Caco-2 (cell line): ENCODE results near the gene ELMO1. TPM values are rescaled to one million over a fixed set of nuclear protein-coding genes. Genes with fewer than 3 reads are reported as not detected.

Experiments
- BruUV-seq: library from RNA; stranded (reverse); fragments of 400-500 nt; replicated peaks from 2 replicates; lab custom pipeline; 2021; lab: Mats Ljungman, UMichigan
- CTCF ChIA-PET: fragments of 300-600 bp; sonication (Branson Sonifier 250); formaldehyde crosslinking; loops from one replicate; lab custom pipeline; 2022; ENCODE audit warnings: antibody characterized with exemption; lab: Charles Lee
- POLR2A ChIA-PET: fragments of 300-600 bp; sonication (Branson Sonifier 250); formaldehyde crosslinking; loops from one replicate; lab custom pipeline; 2022; ENCODE audit warnings: antibody characterized with exemption; lab: Charles Lee
- DNase-seq, 2 experiments: peaks; one replicate each; pipeline versions ENCODE4 v3.0.0 to v3.0.0-alpha.2; 2020 to 2022
- H3K27me3 ChIP-seq: replicated peaks from 2 replicates; pipeline ENCODE4 v1.6.0; 2011; ENCODE audit warnings: low read length; ENCODE audit not compliant: control insufficient read depth, insufficient read depth
- H3K36me3 ChIP-seq: 2 replicates; pipeline ENCODE4 v1.5.1; 2011; ENCODE audit warnings: low read length; ENCODE audit not compliant: control insufficient read depth, insufficient read depth
- H3K4me1 ChIP-seq: fragments of 250-450 bp; sonication (Bioruptor Pico); 2 replicates; pipeline ENCODE4 v1.5.1; 2020; ENCODE audit warnings: mild to moderate bottlenecking
- H3K4me3 ChIP-seq: 2 replicates; pipeline ENCODE4 v1.5.1; 2011; ENCODE audit warnings: low read depth, mild to moderate bottlenecking, control low read depth, low read length
- H3K9me3 ChIP-seq: fragments of 250-450 bp; sonication (Bioruptor Pico); 2 replicates; pipeline ENCODE4 v1.5.1; 2020; ENCODE audit warnings: mild to moderate bottlenecking, moderate library complexity
- H3K27ac Mint-ChIP-seq: one replicate; pipeline ENCODE4 v1.8.0; 2022; ENCODE audit warnings: mixed read lengths; ENCODE audit not compliant: unreplicated experiment
- H3K27me3 Mint-ChIP-seq: one replicate; pipeline ENCODE4 v1.8.0; 2022; ENCODE audit warnings: mixed read lengths; ENCODE audit not compliant: insufficient read depth, unreplicated experiment
- H3K36me3 Mint-ChIP-seq: one replicate; pipeline ENCODE4 v1.8.0; 2022; ENCODE audit warnings: mild to moderate bottlenecking, mixed read lengths; ENCODE audit not compliant: insufficient read depth, unreplicated experiment
- H3K4me1 Mint-ChIP-seq: one replicate; pipeline ENCODE4 v1.8.0; 2022; ENCODE audit warnings: low read depth, mixed read lengths; ENCODE audit not compliant: unreplicated experiment
- H3K4me3 Mint-ChIP-seq: one replicate; pipeline ENCODE4 v1.8.0; 2022; ENCODE audit warnings: mild to moderate bottlenecking, moderate library complexity, mixed read lengths; ENCODE audit not compliant: unreplicated experiment
- H3K9me3 Mint-ChIP-seq: one replicate; pipeline ENCODE4 v1.8.0; 2022; ENCODE audit warnings: mixed read lengths; ENCODE audit not compliant: unreplicated experiment
- intact Hi-C: fragments of 100-400 bp; cut with micrococcal nuclease; formaldehyde crosslinking; loops from one replicate; pipeline ENCODE4 v1.10.0; 2022; ENCODE audit not compliant: unreplicated experiment
- total RNA-seq: library from RNA; stranded (reverse); gene quantifications from 2 replicates; pipeline ENCODE4 v1.2.3, GENCODE V29; 2022
- TF ChIP-seq, protein P1 (sequence below), 2 experiments: fragments of 200-600 bp in 1 of 2; IDR thresholded peaks; 1 replicate in 1 of 2; 2 replicates in 1 of 2; pipeline versions ENCODE4 v1.5.1 to v1.8.0; 2011 to 2022; ENCODE audit warnings: antibody characterized with exemption in 1 of 2, control low read depth in 1 of 2, inconsistent platforms in 1 of 2, low read depth in 1 of 2, low read length in 1 of 2, mild to moderate bottlenecking in 1 of 2, moderate library complexity in 1 of 2; ENCODE audit not compliant: insufficient read depth in 1 of 2, severe bottlenecking in 1 of 2, unreplicated experiment in 1 of 2

Gene ELMO1
- total RNA-seq, 1 experiment from 2014 or later, result 0.14 TPM

GRCh38 chr7:36910859-36911258, 537.8 kb downstream of the ELMO1 start:
- Mint-ChIP-seq H3K27ac (no peak overlapping the region), H3K9me3 (no peaks in the 10 kb centered on the region), H3K4me3 (no peak overlapping the region), H3K36me3 (no peaks in the 10 kb centered on the region), H3K4me1 (peaks cover 7% of the 10 kb centered on the region), H3K27me3 (no peaks in the 10 kb centered on the region)
- no peak for DNase-seq
- ChIA-PET CTCF (no interaction called here), POLR2A (no interaction called here)
- Histone ChIP-seq H3K4me3 (no peak overlapping the region), H3K27me3 (no peaks in the 10 kb centered on the region), H3K9me3 (no peaks in the 10 kb centered on the region), H3K4me1 (0 out of 2 replicates have a peak, but pooled peaks cover 9% of the 10 kb centered on the region), H3K36me3 (no peaks in the 10 kb centered on the region; the same call in 1 of the 2 replicates)
- TF ChIP-seq, protein P1, sequence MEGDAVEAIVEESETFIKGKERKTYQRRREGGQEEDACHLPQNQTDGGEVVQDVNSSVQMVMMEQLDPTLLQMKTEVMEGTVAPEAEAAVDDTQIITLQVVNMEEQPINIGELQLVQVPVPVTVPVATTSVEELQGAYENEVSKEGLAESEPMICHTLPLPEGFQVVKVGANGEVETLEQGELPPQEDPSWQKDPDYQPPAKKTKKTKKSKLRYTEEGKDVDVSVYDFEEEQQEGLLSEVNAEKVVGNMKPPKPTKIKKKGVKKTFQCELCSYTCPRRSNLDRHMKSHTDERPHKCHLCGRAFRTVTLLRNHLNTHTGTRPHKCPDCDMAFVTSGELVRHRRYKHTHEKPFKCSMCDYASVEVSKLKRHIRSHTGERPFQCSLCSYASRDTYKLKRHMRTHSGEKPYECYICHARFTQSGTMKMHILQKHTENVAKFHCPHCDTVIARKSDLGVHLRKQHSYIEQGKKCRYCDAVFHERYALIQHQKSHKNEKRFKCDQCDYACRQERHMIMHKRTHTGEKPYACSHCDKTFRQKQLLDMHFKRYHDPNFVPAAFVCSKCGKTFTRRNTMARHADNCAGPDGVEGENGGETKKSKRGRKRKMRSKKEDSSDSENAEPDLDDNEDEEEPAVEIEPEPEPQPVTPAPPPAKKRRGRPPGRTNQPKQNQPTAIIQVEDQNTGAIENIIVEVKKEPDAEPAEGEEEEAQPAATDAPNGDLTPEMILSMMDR (IDR thresholded peaks at IDR 0.05; ENCODE audit: insufficient read depth in 1 of 2, low read depth in 1 of 2, low read length in 1 of 2, severe bottlenecking in 1 of 2, unreplicated experiment in 1 of 2), result no peak
- BruUV-seq, result no TSS peak
- intact Hi-C loops, result no loop called here

GRCh38 chr7:36910401-36910800, 538.3 kb downstream of the ELMO1 start:
- 0 out of 2 replicates have a peak, but pooled peaks cover 9% of the 10 kb centered on the region for H3K4me1 ChIP-seq
- CTCF ChIA-PET, result no interaction called here
- Mint-ChIP-seq H3K4me1 (peaks cover 7% of the 10 kb centered on the region), H3K9me3 (no peaks in the 10 kb centered on the region), H3K27me3 (no peaks in the 10 kb centered on the region), H3K36me3 (no peaks in the 10 kb centered on the region), H3K27ac (no peak overlapping the region), H3K4me3 (no peak overlapping the region)
- POLR2A ChIA-PET, result no interaction called here
- intact Hi-C loops, result no loop called here
- no peaks in the 10 kb centered on the region for H3K27me3 ChIP-seq
- H3K4me3 ChIP-seq, result no peak overlapping the region
- TF ChIP-seq, protein P1 (IDR thresholded peaks at IDR 0.05; ENCODE audit: insufficient read depth in 1 of 2, low read depth in 1 of 2, low read length in 1 of 2, severe bottlenecking in 1 of 2, unreplicated experiment in 1 of 2), result no peak
- BruUV-seq, result no TSS peak
- no peaks in the 10 kb centered on the region; the same call in 1 of the 2 replicates for H3K36me3 ChIP-seq
- H3K9me3 ChIP-seq, result no peaks in the 10 kb centered on the region
- DNase-seq, result no peak

DNA sequence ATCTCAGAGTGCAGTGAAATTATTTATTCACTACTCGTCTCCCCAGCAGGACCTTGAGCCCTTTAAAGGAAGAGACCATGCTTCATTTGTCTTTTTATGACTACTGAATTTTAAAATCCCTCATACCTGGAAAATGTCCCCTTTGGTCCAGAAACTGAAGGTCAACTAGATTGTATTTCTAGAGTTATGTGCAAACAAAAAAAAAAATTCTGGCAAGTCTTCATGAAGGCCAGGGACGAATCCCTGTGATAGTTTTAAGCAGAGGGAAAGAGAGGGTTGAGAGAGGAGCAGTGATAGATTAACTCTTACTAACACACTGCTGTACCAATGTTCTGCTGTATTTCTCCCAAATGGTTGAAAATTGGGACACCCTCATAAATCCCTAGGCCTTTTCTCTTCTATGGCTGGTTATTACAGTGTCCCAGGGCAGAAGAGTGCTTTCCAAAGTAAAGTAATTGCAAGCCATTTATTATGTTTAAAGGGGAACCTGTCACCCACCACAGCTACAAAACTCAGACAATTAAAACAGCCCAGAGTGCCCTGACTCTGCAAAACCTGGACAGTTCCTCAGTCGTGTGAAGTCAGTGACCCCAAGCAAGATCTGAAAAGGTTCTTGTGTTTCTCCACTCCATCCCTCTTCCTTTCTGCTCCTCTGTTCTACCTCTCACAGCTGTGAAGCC, 541.6 kb downstream of the ELMO1 start:
- no peak for DNase-seq
- H3K27me3 Mint-ChIP-seq, result no peaks in the 10 kb centered on the region
- no peak overlapping the region for H3K27ac Mint-ChIP-seq
- CTCF ChIA-PET, result no interaction called here
- no peak overlapping the region for H3K4me3 ChIP-seq
- peaks cover 10% of the 10 kb centered on the region for H3K9me3 Mint-ChIP-seq
- TF ChIP-seq, protein P1 (IDR thresholded peaks at IDR 0.05; ENCODE audit: insufficient read depth in 1 of 2, low read depth in 1 of 2, low read length in 1 of 2, severe bottlenecking in 1 of 2, unreplicated experiment in 1 of 2), result no peak
- H3K4me1 ChIP-seq, result 0 out of 2 replicates have a peak, but pooled peaks cover 9% of the 10 kb centered on the region
- H3K36me3 Mint-ChIP-seq, result no peaks in the 10 kb centered on the region
- H3K36me3 ChIP-seq, result no peaks in the 10 kb centered on the region; the same call in 1 of the 2 replicates
- peaks cover 7% of the 10 kb centered on the region for H3K4me1 Mint-ChIP-seq
- no peaks in the 10 kb centered on the region for H3K27me3 ChIP-seq
- no peaks in the 10 kb centered on the region for H3K9me3 ChIP-seq
- BruUV-seq, result no TSS peak
- H3K4me3 Mint-ChIP-seq, result no peak overlapping the region
- POLR2A ChIA-PET, result no interaction called here
- intact Hi-C loops, result no loop called here
